Type B pancreatic cell (in vitro differentiated cells): ENCODE results near the gene PODN. TPM values are rescaled to one million over a fixed set of nuclear protein-coding genes. Genes with fewer than 3 reads are reported as not detected.

ENCODE experiments used
- DNase-seq: peaks from one replicate; pipeline ENCODE4 v3.0.0; 2021; ENCODE audit warnings: mixed read lengths; ENCODE audit not compliant: unreplicated experiment; ENCODE audit errors: extremely low spot score
- H3K27ac Mint-ChIP-seq: 2 replicates; pipeline ENCODE4 v1.8.0; 2021; ENCODE audit warnings: mild to moderate bottlenecking, mixed read lengths
- H3K27me3 Mint-ChIP-seq: 2 replicates; pipeline ENCODE4 v1.8.0; 2021; ENCODE audit warnings: mixed read lengths
- H3K36me3 Mint-ChIP-seq: 2 replicates; pipeline ENCODE4 v1.8.0; 2021; ENCODE audit warnings: mixed read lengths
- H3K4me1 Mint-ChIP-seq: one replicate; pipeline ENCODE4 v1.8.0; 2021; ENCODE audit warnings: mixed read lengths; ENCODE audit not compliant: unreplicated experiment
- H3K4me3 Mint-ChIP-seq: 2 replicates; pipeline ENCODE4 v1.8.0; 2021; ENCODE audit warnings: mild to moderate bottlenecking, mixed read lengths
- H3K9me3 Mint-ChIP-seq: 2 replicates; pipeline ENCODE4 v1.8.0; 2021; ENCODE audit warnings: mixed read lengths
- CTCF ChIP-seq: fragments of 200-600 bp; sonication (generic); conservative IDR thresholded peaks from 2 replicates; pipeline ENCODE4 v1.5.0; 2021; ENCODE audit warnings: antibody characterized with exemption, mild to moderate bottlenecking
- total RNA-seq: library from RNA; stranded (reverse); gene quantifications from 2 replicates; pipeline ENCODE4 v1.2.1, GENCODE V29; 2021; ENCODE audit warnings: low replicate concordance

PODN gene
- total RNA-seq, 1 donor from 2014 or later: 2.8 TPM

DNA sequence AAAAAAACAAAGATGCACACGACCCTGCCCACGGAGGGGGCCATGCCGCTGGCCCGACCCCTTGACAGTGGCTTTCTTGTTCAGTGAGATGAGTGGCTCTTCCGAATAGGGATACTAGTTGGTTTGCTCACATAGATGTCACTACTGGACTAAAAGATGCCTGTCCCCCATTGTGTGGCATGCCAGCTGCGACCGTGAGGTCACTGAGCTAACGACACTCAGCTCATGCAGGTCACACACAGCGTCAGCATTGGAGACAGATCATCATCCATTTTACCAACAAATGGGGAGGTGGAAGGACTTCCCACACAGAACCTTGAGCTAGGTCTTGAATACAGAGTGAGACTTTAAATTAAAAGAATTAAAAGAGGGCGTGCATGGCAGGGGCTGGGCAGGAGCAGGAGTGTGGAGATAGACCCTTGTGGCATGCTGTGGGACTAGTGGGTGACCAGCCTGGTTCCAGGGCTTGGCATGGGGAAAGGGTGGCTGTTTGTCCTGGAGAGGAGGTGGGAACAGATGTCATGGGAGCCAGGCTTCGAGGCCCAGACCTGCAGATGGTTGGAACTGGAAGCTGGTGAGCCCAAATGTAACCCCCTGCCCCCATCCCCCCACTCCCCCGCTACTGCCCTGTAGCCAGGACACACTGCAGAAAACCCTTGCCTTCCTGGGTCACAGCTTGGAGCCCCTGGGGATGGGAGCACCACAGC lies 68.0 kb downstream of the PODN start:
- H3K4me1 Mint-ChIP-seq: peaks cover 19% of the 10 kb centered on the region
- DNase-seq: no peak
- H3K4me3 Mint-ChIP-seq: no peak overlapping the region
- H3K36me3 Mint-ChIP-seq: no peaks in the 10 kb centered on the region
- H3K27me3 Mint-ChIP-seq: peaks cover 15% of the 10 kb centered on the region
- no peak for TF ChIP-seq CTCF
- no peak overlapping the region for H3K27ac Mint-ChIP-seq
- no peaks in the 10 kb centered on the region for H3K9me3 Mint-ChIP-seq

DNA sequence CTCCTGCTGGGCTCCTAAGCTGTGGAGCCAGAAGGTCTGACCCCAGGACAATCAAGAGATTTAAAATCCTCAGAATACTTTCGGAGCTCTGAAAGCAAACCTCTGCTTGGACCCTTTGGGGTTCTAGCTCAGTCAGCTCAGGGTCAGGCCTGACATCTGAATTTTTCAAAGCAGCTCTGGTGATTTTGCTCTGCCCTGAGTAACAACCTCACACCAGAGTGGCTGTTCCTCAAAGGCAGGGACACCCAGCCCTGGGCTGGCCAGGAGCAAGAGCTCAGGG lies 68.5 kb downstream of the PODN start:
- Mint-ChIP-seq H3K27me3 (peaks cover 15% of the 10 kb centered on the region), H3K27ac (no peak overlapping the region), H3K36me3 (no peaks in the 10 kb centered on the region), H3K4me3 (no peak overlapping the region), H3K4me1 (peaks cover 15% of the 10 kb centered on the region), H3K9me3 (no peaks in the 10 kb centered on the region)
- TF ChIP-seq CTCF: no peak
- DNase-seq: no peak

DNA sequence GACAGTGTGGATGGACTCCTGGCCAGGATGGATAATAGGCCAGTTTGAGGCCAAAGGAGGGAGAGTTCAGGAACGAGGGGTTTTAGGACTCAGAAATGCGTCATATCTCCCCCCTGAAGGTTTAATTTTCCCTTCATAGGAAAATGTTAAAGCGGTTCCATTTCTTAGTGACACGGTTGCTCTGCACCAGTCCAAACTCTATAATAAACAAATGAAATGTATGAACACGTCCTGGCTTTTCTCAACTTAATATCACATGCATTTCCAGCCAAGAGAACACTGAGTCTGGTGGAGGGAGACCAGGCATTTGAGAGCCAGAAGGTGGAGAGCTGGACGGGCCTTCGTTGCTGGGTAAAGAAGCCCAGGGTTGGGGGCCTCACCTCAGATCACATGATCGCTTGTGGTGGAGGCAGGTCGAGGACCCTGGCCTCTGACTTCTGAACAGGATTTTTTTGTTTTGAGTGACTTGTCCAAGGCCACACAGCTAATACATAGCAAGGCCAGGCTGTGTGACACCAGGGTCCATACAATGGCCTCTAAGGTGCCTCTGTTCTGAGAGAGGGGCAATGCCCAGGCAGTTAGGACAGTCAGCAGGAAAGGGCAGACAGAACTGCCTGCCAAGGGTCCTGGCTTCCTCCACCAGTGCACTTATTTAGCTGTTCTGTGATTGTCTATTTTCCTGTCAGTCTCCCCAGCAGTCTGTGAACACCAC lies 69.0 kb downstream of the PODN start:
- no peak overlapping the region for H3K4me3 Mint-ChIP-seq
- H3K4me1 Mint-ChIP-seq: peaks cover 10% of the 10 kb centered on the region
- no peak for TF ChIP-seq CTCF
- H3K27ac Mint-ChIP-seq: no peak overlapping the region
- DNase-seq: no peak
- no peaks in the 10 kb centered on the region for H3K36me3 Mint-ChIP-seq
- peaks cover 15% of the 10 kb centered on the region for H3K27me3 Mint-ChIP-seq
- no peaks in the 10 kb centered on the region for H3K9me3 Mint-ChIP-seq

DNA sequence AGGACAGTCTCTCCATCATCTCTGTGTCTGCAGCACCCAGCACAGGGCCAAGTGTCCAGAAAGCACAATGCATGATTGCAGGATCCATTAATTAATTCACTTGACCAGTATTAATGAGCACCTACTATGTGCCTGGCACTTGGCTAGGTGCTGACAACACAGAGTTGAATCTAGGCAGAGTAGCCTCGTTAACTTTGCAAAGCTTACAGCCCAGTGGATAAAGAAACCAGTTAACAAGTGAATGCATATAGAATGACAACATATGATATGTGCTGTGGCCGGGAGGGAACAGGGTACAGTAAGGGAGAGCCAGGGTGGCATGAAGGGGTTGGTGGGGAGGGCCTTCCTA lies 69.6 kb downstream of the PODN start:
- H3K27ac Mint-ChIP-seq: no peak overlapping the region
- H3K4me1 Mint-ChIP-seq: peaks cover 7% of the 10 kb centered on the region
- no peaks in the 10 kb centered on the region for H3K36me3 Mint-ChIP-seq
- H3K9me3 Mint-ChIP-seq: no peaks in the 10 kb centered on the region
- H3K4me3 Mint-ChIP-seq: no peak overlapping the region
- no peak for TF ChIP-seq CTCF
- no peak for DNase-seq
- peaks cover 15% of the 10 kb centered on the region for H3K27me3 Mint-ChIP-seq

GRCh38 chr1:53132176-53132575 lies 70.2 kb downstream of the PODN start:
- H3K27ac Mint-ChIP-seq: no peak overlapping the region
- H3K4me1 Mint-ChIP-seq: peaks cover 6% of the 10 kb centered on the region
- no peak for DNase-seq
- peaks cover 15% of the 10 kb centered on the region for H3K27me3 Mint-ChIP-seq
- no peaks in the 10 kb centered on the region for H3K36me3 Mint-ChIP-seq
- TF ChIP-seq CTCF: no peak
- no peak overlapping the region for H3K4me3 Mint-ChIP-seq
- no peaks in the 10 kb centered on the region for H3K9me3 Mint-ChIP-seq
